Stomach (tissue), 9 donors: Measurements from ENCODE around the gene CDC42SE2. TPM values are rescaled to one million over a fixed set of nuclear protein-coding genes. Genes with fewer than 3 reads are reported as not detected.
A peak's percentile ranks its signal among the peaks of the same experiment; 100 is the strongest.

ENCODE experiments used
- DNase-seq, 2 donors: peaks; one replicate each; pipeline versions ENCODE4 v3.0.0 to v3.0.0-alpha.2; 2013 to 2019
- H3K27ac ChIP-seq, 5 donors: fragments of 200-600 bp in 4 of 5; sonication (generic) in 4 of 5; one replicate each; pipeline ENCODE4 v1.5.1; 2013 to 2019; ENCODE audit warnings: mild to moderate bottlenecking in 1 of 5, moderate library complexity in 1 of 5
- H3K27me3 ChIP-seq, 3 donors: fragments of 200-600 bp; sonication (generic); one replicate each; pipeline ENCODE4 v1.5.1; 2017 to 2019; ENCODE audit warnings: mixed run types in 1 of 3
- H3K36me3 ChIP-seq, 4 donors: fragments of 200-600 bp; sonication (generic); 1 replicate in 3 of 4; 2 replicates in 1 of 4; pipeline ENCODE4 v1.5.1; 2016 to 2019
- H3K4me1 ChIP-seq, 4 donors: fragments of 200-600 bp; sonication (generic); one replicate each; pipeline ENCODE4 v1.5.1; 2016 to 2019
- H3K4me3 ChIP-seq, 4 donors: fragments of 200-600 bp; sonication (generic) in 3 of 4; one replicate each; pipeline ENCODE4 v1.5.1; 2016 to 2019; ENCODE audit warnings: mild to moderate bottlenecking in 1 of 4
- H3K9me3 ChIP-seq, 4 donors: fragments of 200-600 bp; sonication (generic); one replicate each; pipeline ENCODE4 v1.5.1; 2016 to 2019
- EP300 ChIP-seq: sonication (generic); formaldehyde crosslinking; IDR thresholded peaks from one replicate; pipeline ENCODE4 v1.6.1; 2017; ENCODE audit warnings: antibody characterized with exemption
- POLR2A ChIP-seq, 4 donors: fragments of 450-650 bp; IDR thresholded peaks; one replicate each; pipeline ENCODE4 v1.6.1; 2016; ENCODE audit warnings: antibody characterized with exemption in 4 of 4, control low read depth in 2 of 4, mild to moderate bottlenecking in 1 of 4, moderate library complexity in 1 of 4
- POLR2AphosphoS5 ChIP-seq, 3 donors: sonication (generic); formaldehyde crosslinking; IDR thresholded peaks; one replicate each; pipeline ENCODE4 v1.6.1; 2016; ENCODE audit warnings: antibody characterized with exemption in 3 of 3
- WGBS, 5 donors: extraction: QIAGEN DNeasy Blood & Tissue Kit in 3 of 5; methylation state at CpG; one replicate each; pipeline versions ENCODE4 v1.1.5 to v1.1.7; 2013 to 2018; 5-methylcytosine and 5-hydroxymethylcytosine counted together
- intact Hi-C: fragments of 100-400 bp; cut with DNase I; formaldehyde crosslinking; loops from one replicate; pipeline ENCODE4 v1.15.1; 2023; ENCODE audit warnings: low total_unique reads
- polyA plus RNA-seq, 3 donors: library from polyadenylated mRNA; stranded (reverse); fragments of 200-250 nt; gene quantifications; one replicate each; pipeline ENCODE4 v1.2.3, GENCODE V29; 2013
- total RNA-seq, 5 donors: library from RNA; depleted of rRNA; stranded (reverse); fragments of >200 nt; gene quantifications; one replicate each; pipeline versions ENCODE4 v1.1.0 to v1.2.3, GENCODE V29; 2014 to 2016
- TF ChIP-seq, protein P1 (sequence below), 7 experiments: fragments of 450-650 bp in 4 of 7; fragments of 200-600 bp in 3 of 7; sonication (generic) in 3 of 7; IDR thresholded peaks; one replicate each; pipeline ENCODE4 v1.5.1; 2016 to 2019; ENCODE audit warnings: antibody characterized with exemption in 7 of 7, control low read depth in 2 of 7, mild to moderate bottlenecking in 1 of 7
- donor health status: healthy with polysubstance abuse.
- donor health status: Bipolar disorder and iron deficiency.
- donor health status: healthy.

The CDC42SE2 gene
- total and polyA plus RNA-seq, 8 donors, result 11.0 to 87.9 (median 20.6) TPM

DNA sequence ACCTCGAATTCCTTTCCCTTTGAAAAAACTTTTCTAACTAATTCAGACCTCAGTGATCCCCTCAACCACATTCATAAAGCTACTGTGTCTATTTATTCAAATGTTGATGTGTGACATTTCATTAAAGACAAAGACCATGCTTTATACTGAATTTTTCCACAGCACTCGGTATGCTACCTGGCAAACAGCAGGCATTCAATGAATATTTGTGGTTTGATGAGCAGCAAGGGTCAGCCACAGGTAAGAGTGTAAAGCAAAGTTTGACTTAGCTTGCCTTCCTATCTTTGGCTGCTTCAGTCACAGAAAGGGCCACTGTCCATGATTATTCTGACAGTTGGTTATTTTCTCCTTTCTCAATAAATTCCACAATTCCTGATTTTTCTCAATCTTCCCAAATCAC is 5.1 kb upstream of the CDC42SE2 start:
- H3K27ac ChIP-seq, result peak overlapping the region in 4 of 5 donors; percentile 25 to 56 (median 48)
- TF ChIP-seq, protein P1, sequence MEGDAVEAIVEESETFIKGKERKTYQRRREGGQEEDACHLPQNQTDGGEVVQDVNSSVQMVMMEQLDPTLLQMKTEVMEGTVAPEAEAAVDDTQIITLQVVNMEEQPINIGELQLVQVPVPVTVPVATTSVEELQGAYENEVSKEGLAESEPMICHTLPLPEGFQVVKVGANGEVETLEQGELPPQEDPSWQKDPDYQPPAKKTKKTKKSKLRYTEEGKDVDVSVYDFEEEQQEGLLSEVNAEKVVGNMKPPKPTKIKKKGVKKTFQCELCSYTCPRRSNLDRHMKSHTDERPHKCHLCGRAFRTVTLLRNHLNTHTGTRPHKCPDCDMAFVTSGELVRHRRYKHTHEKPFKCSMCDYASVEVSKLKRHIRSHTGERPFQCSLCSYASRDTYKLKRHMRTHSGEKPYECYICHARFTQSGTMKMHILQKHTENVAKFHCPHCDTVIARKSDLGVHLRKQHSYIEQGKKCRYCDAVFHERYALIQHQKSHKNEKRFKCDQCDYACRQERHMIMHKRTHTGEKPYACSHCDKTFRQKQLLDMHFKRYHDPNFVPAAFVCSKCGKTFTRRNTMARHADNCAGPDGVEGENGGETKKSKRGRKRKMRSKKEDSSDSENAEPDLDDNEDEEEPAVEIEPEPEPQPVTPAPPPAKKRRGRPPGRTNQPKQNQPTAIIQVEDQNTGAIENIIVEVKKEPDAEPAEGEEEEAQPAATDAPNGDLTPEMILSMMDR (IDR thresholded peaks at IDR 0.05), result no peak
- TF ChIP-seq EP300 (no peak), POLR2AphosphoS5 (IDR thresholded peaks at IDR 0.05) (no peak), POLR2A (IDR thresholded peaks at IDR 0.05) (no peak)
- H3K4me3 ChIP-seq, result no peak overlapping the region

DNA sequence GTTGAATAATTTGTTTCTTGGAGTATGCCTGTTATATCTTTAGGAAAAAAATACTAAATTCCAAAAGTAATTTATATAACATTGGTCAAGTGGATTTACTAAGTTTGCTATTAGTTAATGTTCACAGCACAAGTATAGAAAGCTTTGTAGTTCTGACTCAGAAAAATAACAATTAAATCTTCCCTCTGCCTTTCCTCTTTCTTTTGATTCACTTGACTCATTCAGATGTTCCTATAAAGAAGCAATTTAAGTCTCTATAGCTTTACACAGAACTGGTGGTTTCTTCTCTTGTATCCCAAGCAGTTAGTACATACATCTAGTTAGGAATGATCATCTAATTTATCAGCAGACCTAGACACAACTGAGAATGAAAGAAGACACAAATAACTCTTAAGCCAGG is 4.5 kb upstream of the CDC42SE2 start:
- no peak for DNase-seq
- no peaks in the 10 kb centered on the region for H3K36me3 ChIP-seq
- intact Hi-C loops, result no loop called here
- H3K27me3 ChIP-seq, result no peaks in the 10 kb centered on the region
- no peaks in the 10 kb centered on the region for H3K9me3 ChIP-seq
- H3K27ac ChIP-seq, result no peak overlapping the region
- no peak for TF ChIP-seq EP300
- H3K4me1 ChIP-seq, result peaks cover 0 to 24% (median 8%) of the 10 kb centered on the region in 4 donors
- no peak overlapping the region for H3K4me3 ChIP-seq

More for the DNA sequence above, 5.1 kb upstream of the CDC42SE2 start:
- WGBS, 5 donors, result 33 to 61% (median 49%) methylated on average over 2 of the region's 2 CpGs
- intact Hi-C loops, result no loop called here
- Histone ChIP-seq H3K27me3 (no peaks in the 10 kb centered on the region), H3K36me3 (no peaks in the 10 kb centered on the region), H3K4me1 (peaks cover 0 to 24% (median 8%) of the 10 kb centered on the region in 4 donors), H3K9me3 (no peaks in the 10 kb centered on the region)
- DNase-seq, result no peak

DNA sequence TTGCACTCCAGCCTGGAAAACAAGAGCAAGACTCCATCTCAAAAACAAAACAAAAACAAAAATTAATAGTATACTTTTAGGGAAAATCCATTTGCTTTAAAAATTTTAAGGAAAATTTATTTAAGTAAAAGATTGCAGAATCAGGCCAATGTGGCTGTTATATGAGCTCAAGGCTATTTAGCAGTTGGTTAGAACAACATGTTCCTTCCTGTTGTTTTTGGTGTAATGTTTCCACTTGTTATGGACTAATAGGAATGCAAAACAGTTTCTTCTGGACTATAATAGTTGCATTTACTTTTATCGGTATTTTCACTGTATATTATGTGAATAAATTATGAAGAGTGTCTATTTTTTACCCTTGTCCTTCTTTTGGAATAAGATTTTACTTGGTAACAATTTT is 3.0 kb upstream of the CDC42SE2 start:
- Histone ChIP-seq H3K36me3 (no peaks in the 10 kb centered on the region), H3K9me3 (no peaks in the 10 kb centered on the region), H3K27me3 (no peaks in the 10 kb centered on the region), H3K4me1 (peaks cover 0 to 36% (median 12%) of the 10 kb centered on the region in 4 donors), H3K27ac (peak overlapping the region in 2 of 5 donors; percentile 11 to 22), H3K4me3 (no peak overlapping the region)
- DNase-seq, result no peak
- 78 to 89% (median 82%) methylated on average over 1 of the region's 1 CpG for WGBS, 5 donors
- TF ChIP-seq EP300, result no peak
- no peak for TF ChIP-seq POLR2A (IDR thresholded peaks at IDR 0.05)
- TF ChIP-seq, protein P1 (IDR thresholded peaks at IDR 0.05), result no peak
- no peak for TF ChIP-seq POLR2AphosphoS5 (IDR thresholded peaks at IDR 0.05)
- intact Hi-C loops, result no loop called here

DNA sequence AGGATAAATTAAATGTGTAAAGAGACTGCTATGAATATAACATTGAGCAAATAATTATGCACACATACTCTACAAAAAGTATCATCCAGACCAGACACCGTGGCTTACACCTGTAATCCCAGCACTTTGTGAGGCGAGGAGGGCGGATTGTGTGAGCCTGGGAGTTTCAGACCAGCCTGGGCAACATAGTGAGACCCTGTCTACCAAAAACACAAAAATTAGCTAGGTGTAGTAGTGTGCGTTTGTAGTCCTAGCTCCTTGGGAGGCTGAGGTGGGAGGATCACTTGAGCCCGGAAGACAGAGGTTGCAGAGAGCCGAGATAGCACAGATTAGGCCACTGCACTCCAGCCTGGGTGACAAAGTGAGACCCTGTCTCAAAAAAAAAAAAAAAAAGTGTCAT is 2.4 kb upstream of the CDC42SE2 start:
- no peaks in the 10 kb centered on the region for H3K27me3 ChIP-seq
- 92 to 97% (median 94%) methylated on average over 6 of the region's 6 CpGs for WGBS, 5 donors
- intact Hi-C loops, result no loop called here
- no peaks in the 10 kb centered on the region for H3K9me3 ChIP-seq
- H3K27ac ChIP-seq, result peak overlapping the region in 1 of 5 donors; percentile 22
- DNase-seq, result no peak
- H3K4me3 ChIP-seq, result no peak overlapping the region
- no peaks in the 10 kb centered on the region for H3K36me3 ChIP-seq
- peaks cover 0 to 42% (median 15%) of the 10 kb centered on the region in 4 donors for H3K4me1 ChIP-seq
- TF ChIP-seq, protein P1 (IDR thresholded peaks at IDR 0.05), result no peak
- TF ChIP-seq EP300 (no peak), POLR2AphosphoS5 (IDR thresholded peaks at IDR 0.05) (no peak), POLR2A (IDR thresholded peaks at IDR 0.05) (no peak)

DNA sequence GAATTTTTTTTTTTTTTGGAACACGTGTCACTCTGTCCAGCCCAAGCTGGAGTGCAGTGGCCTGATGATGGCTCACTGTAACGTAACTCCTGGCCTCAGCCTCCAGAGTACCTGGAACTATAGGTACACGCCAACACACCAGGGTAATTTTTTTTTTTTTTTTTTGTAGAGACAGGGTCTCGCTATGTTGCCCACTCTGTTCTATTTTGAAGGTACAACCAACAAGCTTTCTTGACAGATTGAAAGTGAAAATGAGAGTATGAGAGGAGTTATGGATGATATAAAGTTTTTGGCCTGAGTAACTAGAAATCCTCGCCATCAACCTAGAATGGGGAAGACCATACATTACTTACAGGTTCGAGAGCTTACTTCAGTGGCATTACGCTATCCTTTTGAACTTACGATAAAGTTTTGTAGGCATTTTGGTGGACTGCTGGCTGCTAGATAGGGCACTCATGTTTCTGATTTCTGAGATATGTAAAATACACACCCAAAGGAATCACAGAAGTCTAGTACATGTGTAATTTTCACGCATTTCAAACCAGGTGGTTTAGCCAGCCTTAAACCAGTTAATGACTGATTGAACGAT is 806 bp upstream of the CDC42SE2 start:
- H3K4me3 ChIP-seq, result peak overlapping the region; percentile 76 to 98 (median 88)
- intact Hi-C loops, result no loop called here
- peak overlapping the region in 4 of 5 donors; percentile 94 to 96 (median 96) for H3K27ac ChIP-seq
- WGBS, 5 donors, result 8 to 19% (median 14%) methylated on average over 10 of the region's 10 CpGs
- TF ChIP-seq EP300 (no peak), POLR2AphosphoS5 (IDR thresholded peaks at IDR 0.05) (no peak), POLR2A (IDR thresholded peaks at IDR 0.05) (no peak)
- TF ChIP-seq, protein P1 (IDR thresholded peaks at IDR 0.05), result no peak
- no peaks in the 10 kb centered on the region for H3K27me3 ChIP-seq
- peaks cover 0 to 37% (median 16%) of the 10 kb centered on the region in 4 donors for H3K4me1 ChIP-seq
- H3K9me3 ChIP-seq, result no peaks in the 10 kb centered on the region
- peak in 1 of 2 donors; percentile 48 for DNase-seq
- H3K36me3 ChIP-seq, result no peaks in the 10 kb centered on the region
